Measurements from ENCODE around the gene RRAGD. TPM values are rescaled to one million over a fixed set of nuclear protein-coding genes. Genes with fewer than 3 reads are reported as not detected.

Gene RRAGD
- polyA plus RNA-seq, 1 donor, result 113 TPM

DNA sequence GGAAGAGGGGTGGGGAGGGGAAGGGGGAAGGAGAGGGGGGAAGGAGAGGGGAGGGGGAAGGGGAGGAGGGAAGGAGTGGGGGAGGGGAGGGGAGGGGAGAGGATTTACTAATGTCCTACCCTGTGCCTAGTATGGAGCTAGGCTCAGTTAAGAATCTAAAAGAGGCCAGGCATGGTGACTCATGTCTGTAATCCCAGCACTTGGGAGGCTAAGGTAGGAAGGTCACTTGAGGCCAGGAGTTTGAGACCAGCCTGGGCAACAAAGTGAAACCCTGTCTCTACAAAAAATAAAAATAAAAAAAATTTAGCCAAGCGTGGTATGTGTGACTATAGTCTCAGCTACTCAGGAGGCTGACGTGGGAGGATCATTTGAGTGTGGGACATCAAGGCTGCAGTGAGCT lies 72.5 kb downstream of the RRAGD start:
- no peak for DNase-seq

DNA sequence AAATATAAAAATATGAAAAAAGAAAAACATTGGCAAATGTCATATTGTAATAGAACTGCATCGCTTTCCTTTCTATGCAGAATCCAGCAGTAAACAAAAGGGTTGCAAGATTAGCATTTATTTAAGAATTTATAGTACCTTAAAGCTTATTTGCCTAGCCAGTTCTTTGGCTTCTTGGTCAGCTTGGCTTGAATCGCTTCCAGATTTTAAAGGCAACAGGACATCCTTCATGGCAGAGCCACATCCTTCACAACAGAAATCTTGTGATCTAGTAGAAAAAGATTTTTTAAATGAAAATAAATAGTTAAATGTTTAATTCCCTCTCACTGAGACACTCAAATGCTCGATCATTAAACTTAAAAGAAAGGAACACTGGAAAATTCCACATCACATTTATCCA lies 76.9 kb downstream of the RRAGD start:
- DNase-seq, result no peak

DNA sequence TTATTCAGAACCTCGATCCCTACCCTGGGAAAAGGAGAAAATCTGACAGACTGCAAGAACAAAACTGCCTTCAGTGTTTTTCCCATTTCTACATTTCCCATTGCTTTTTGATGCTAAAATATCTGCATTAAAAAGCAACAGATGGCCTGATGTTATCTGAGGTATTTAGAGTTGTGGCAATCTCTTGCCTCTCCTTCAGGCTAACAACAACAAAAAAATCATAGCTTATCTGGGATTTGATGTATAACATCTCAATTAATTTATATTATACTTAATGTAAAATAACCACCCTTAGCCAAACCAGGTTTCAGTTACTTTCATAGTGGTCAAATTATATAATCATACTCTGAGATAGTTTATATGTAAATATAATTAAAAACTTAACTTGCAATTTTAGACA lies 81.2 kb downstream of the RRAGD start:
- DNase-seq, result no peak

DNA sequence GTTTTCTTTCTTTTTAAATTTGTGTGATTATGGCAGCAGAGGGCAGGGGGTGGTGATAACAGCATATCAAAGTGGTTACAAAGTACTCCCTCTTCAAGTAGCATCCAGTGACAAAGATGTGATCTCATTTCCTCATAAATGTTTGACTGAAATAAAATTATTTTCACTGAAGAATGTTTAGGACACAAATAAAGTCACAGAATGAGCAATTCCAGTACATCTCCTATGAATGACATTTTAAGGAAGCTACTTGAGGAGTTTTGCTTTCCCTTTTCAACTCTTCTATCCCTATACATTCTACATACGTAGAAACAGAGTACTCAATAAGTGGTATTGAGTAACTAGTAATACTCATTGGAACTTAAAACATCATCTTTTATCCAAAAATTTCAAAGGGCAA lies 83.1 kb downstream of the RRAGD start:
- no peak for DNase-seq

DNA sequence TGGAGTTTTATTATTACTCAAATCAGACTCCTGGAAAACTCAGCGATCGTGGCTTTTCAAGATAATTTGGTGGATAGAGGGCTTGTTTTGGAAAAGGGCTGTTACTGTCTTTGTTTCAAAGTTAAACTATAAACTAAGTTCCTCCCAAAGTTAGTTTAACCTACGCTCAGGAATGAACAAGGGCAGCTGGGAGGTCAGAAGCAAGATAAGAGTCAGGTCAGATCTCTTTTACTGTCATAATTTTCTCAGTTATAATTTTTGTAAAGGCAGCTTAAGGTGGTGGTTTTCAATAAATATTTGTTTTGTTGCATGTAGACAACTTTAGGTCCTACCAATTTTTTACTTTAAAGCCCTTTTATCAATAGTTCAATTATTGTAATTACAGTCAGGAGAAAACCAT lies 87.8 kb downstream of the RRAGD start:
- no peak for DNase-seq

DNA sequence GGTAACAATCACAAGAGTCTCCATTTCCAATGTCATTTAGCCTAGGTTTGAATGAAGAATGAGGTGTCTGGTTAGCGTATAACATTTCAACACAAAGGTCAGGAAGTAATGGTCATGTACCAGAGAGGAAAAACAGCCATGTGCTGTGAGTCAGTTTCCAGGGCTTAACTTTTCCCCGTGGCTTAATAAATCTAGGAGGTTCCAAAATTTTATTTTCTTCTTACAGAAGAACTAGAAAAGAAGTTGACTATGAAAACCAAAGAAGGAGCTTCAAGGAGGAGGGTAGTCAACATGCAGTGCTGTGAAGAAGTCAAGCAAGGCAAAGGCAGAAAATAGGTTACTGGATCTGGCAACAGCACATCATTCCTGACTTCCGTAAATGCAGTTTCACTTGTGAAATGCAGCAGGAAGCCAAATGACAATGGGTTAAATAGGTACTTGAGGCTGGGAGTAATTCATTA lies 88.5 kb downstream of the RRAGD start:
- no peak for DNase-seq

DNA sequence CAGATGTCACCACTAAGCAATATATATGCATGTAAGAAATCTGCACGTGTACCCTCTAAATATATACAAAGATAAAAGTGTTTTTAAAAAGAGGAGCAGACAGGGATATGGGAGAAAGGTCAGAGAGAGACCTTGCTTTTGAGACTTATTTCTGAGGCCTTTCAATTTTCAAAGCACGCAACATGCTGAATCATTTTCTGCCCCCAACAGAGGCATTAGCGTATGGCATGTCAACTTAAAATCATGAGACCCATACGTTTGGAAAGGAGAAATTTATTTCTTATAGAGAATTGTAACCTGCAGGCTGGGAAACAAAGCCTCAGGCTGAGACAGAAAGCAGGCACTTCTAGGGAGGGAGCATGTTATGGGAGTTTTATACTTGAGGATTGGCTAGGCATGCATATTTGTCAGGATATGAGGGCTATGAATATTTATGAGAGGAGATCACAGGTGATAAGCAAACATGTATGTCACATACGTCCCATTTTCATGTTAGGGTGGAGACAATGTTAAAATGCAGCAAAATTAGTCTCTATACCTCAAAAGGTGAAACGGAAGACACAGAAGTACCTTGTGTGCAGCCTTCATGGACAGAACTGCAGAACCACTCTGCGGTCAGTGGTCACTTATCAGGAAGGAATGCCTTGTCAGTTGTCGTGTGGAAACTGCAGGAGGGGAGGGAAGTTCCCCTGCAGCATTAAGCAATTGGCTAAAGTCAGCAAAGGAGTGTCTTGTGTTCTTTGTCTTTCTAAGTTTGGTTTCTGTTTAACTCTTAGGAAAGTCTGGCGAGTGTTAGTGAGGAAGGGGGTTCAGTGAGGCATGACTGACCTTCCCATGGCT lies 90.7 kb downstream of the RRAGD start:
- DNase-seq, result no peak

DNA sequence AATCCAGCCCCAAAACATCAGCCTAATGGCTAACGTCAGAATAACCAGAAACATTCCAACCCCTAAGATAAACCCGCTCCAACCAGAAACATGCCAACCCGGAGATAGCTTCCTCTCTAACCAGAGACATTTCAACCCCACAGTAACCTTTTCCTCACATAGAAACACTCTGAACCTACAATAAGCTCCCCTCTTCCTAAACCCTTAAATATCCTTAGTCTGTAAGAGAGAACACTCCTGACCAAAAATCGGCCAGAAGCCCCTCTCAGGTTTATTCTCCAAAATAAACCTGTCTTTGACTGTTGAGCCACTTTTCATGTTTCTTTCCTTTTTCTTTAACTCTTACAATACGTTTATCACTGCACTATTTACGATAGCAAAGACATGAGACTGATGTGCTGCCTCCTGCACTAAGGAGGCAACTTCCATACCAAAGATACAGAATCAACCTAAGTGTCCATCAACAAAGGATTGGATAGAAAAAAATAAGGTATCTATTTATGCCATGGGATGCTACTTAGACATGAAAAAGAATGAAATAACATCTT lies 92.0 kb downstream of the RRAGD start:
- no peak for DNase-seq

DNA sequence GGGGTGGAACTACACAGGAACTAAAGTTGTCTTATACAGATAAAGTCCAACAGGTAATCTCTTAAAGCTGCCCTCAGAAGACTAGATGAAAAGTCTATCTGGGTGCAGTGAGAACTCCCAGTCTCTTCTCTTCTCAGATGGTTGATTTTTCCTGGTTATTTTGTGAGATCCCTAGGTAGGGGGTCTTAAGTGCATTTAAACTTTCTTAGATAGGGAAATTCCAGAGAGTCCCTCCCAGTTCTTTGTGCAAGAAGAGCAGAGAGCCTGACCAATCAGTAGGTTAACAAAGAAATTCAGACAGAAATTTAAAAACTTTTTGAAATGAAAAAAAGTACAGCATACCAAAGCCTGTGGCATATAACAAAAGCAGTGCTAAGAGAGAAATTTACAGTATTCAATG lies 95.0 kb downstream of the RRAGD start:
- no peak for DNase-seq

DNA sequence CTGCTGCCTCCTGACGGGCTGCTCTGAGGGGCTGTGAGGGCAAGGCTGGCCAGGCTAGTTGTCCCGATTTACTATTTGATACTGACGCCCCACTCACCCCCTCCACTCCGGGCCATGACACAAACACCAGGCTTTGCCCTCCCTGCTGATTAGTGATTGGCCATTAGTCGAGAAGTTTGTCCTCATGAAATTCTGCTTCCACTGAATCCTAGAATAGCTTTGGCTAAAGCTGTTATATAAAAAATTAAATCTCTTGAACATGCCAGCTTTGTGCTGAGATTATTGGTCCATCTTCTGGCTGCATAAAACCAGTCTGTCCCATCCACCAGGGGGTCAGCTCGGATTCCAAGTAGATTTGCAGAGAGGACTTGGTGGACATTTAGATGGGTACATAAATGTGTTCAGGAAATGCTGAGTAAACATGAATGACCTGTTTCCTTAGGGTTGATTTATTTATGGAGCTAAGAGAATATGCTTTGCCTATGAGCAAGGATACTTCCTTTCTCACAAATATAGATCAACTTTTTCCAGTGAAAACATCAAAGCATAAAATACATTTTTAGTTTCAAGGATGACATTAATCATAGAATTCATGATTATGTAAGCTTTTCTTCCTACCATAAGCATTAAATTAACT lies 96.7 kb downstream of the RRAGD start, which contains the start of gene GABRR2:
GABRR2 (minus strand) TSS at position 51 of the 637 bp plus-strand sequence. CDS start 134 bp downstream, outside the sequence.
- DNase-seq, result no peak

DNA sequence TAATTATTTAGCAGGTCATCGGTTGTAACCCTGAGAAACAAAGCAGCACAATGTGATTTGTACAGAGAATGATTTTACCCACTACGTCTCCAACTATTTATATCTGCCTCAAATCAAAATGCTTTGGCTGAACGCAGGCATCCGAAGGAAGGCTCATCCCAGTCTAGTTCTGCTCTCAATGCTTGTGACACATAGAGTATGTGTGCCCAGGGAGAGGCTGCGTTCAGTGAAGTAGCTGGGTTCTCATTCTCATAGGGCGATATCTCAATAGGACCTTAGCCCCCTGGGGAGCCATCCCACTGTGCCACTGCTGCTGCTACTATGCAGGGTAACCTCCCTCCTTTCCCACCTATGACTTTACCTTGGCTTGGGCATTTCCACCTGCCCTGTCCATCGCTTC lies 97.4 kb downstream of the RRAGD start:
- DNase-seq, result no peak

Other genes starting within 250 kb of the RRAGD start
- gene GABRR1, start 194.9 kb downstream of the RRAGD start, polyA plus RNA-seq (ENCODE audit: insufficient read length), result 1.1 TPM
- gene GABRR2, start 97.0 kb downstream of the RRAGD start, polyA plus RNA-seq (ENCODE audit: insufficient read length), result 2.0 TPM
- 34.8 TPM for gene UBE2J1, start 59.6 kb downstream of the RRAGD start, polyA plus RNA-seq (ENCODE audit: insufficient read length)
- gene ANKRD6, start 20.9 kb upstream of the RRAGD start, polyA plus RNA-seq (ENCODE audit: insufficient read length), result 7.9 TPM
- 22.7 TPM for gene LYRM2, start 226.5 kb upstream of the RRAGD start, polyA plus RNA-seq (ENCODE audit: insufficient read length)